Activated effector memory CD4-positive, alpha-beta T cell treated with anti-CD3 and anti-CD28 coated beads, Interleukin-2, amount 50 U/mL, for 16 hours (primary cell): ENCODE measurements around the gene NEIL1.
"Not testable (repeated sequence)": the region's sequence is repeated elsewhere in the genome, so short reads cannot be mapped to it uniquely, and the experiment has no call there.

ENCODE experiments used
- DNase-seq: peaks from one replicate; pipeline ENCODE4 v3.0.0-alpha.2; 2020

The NEIL1 gene

DNA sequence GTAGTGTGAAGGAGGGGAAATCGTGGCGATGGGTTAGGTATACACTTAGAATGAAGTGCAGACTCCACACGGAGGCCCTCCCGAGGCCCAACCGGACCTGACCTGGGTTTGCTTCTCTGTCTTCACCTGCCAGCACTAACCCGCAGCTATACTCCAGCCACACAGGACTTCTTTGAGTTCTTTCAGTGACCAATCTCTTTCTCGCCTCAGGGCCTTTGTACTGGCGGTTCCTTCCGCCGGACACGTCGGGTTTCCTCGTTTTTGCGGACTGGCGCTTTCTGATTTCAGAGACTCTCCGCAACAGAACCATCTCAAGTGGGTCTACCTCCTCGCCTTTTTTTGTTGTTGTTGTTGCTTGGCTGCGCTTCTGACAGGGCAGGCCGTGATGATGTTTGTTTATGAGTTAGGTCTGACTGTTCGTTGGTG lies at the start of gene NEIL1:
TSS of gene NEIL1 (plus strand) at position 244 of the 426 bp plus-strand sequence. CDS start 1,867 bp downstream, outside the sequence.
- DNase-seq = no peak

- DNase-seq = not testable (repeated sequence)
Measured at GRCh38 chr15:75298541-75299310, 48.1 kb upstream of the NEIL1 start.

DNA sequence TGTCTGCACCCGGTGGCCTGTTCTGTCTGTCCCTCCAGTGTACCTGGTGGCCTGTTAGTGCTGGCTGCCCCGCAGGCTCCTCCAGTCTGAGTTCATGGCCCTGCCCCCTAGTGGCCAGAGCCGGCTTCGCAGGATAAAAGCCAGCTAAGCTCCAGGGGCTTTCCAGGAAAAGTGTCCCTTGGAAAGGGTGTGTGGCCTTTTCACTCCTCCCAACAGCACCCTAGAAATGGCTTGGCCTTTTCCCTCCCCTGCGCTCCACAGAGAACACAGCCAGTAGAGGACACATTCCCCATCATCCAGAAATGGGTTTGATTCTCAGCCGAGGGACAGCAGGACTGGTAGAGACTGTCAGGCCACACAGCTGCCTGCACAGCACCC lies 47.5 kb upstream of the NEIL1 start:
- DNase-seq = peak; percentile 90

DNA sequence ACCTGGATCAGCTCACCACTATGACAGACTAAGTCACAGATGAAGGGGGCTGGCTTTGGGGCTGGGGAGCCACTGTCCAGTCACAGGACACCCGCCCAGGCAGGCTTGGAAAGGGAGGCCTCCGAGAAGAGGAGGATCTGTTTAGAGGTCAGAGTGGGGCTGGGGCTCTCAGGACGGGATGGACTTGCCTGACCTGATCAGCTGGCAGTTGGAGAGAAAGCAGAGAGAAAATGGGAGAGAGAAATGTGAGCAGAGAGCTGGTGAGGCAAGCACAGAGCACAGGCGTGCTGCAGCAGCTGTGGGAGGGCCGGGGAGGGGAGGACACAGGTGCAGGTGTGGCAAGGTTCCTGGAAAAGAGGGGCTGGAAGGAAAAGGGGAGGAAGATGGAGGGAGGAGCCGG lies 46.8 kb upstream of the NEIL1 start:
- DNase-seq = not testable (repeated sequence)

GRCh38 chr15:75302318-75302717 lies 44.5 kb upstream of the NEIL1 start:
- peak; percentile 50 for DNase-seq

- DNase-seq = peak; percentile 21
Measured at GRCh38 chr15:75302753-75303152, 44.1 kb upstream of the NEIL1 start.

- no peak for DNase-seq
Measured at GRCh38 chr15:75306188-75306587, 40.7 kb upstream of the NEIL1 start.

DNA sequence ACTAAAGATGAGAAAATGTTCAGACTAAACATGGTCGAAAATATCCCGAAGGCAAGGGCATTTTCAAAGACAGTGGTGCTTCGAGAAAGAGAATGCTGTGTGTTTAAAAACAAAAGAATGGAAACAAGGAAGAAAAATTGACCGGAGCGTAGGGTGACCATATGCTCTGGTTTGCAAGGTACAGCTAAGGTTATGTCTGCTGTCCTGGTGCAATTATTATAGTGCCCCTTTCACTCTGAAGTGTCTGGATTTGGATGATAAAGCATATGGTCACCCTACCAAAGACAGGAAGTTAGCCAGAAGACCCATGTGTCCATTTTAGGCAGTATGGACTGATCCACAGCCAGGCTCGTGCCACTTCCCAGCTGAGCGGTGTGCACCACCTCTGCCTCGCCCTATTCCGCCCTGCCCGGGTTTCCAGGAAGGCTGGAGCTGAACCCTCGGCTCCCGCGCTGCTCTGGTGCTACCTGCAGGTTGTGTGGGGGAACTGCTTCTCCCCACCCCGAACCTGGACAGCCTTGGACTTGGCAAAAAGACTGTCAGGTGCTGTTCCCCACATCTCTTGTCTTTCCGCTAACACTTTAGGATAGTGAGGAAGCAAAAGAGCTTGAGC lies 39.0 kb upstream of the NEIL1 start:
- DNase-seq = peak; percentile 58

DNA sequence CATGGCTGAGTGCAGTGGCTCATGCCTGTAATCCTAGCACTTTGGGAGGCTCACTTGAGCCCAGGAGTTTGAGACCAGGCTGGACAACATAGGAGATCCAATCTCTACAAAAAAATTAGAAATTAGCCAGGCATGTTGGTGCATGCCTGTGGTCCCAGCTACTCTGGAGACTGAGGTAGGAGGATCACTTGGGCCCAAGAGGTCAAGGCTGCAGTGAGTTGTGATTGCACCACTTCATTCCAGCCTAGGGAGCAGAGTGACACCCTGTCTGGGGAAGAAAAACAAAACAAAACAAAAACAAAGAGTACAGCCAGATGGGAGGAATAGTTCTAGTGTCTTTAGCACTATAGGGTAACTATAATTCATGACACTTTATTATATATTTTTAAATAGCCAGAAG lies 37.1 kb upstream of the NEIL1 start:
- DNase-seq = peak; percentile 3

DNA sequence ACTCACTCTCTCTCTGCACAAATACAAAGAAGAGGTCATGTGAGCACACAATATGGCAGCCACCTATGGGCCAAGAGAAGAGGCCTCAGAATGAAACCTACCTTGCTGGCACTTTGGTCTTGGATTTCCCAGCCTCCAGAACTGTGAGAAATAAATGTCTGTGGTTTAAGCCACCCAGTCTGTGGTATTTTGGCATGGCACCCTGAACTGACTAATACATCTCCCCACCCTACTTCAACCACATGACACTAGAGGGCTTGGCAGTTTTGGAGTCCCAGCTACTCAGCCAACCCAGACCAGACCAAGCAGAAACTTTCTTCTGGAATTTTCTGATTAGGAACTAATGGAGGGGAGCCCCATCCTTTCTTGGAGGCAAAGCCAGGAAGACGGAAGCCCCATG lies 34.3 kb upstream of the NEIL1 start:
- peak; percentile 38 for DNase-seq

- DNase-seq = peak; percentile 37
Measured at GRCh38 chr15:75313116-75313845, 33.6 kb upstream of the NEIL1 start.

GRCh38 chr15:75314552-75315290 lies 32.1 kb upstream of the NEIL1 start:
- peak; percentile 48 for DNase-seq

- DNase-seq = peak; percentile 13
Measured at GRCh38 chr15:75319231-75319897, 27.5 kb upstream of the NEIL1 start.

DNA sequence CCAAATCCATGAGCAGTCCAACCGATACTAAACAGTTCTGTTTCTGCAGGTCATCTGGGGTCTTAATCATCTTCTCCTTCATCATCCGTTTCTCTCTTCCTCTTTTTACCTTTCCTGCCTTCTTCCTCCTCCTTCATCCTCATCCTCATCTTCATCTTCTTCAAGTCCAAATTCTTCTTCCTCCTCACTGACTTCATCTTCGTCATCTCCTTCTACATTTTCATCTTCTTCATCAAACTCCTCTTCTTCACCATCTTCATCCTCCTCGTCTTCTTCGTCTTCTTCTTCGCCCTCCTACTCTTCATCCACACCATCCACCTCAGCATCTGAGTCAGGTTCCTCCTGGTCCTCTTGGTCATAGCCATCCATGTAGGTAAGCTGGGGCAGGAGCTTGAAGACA lies 25.1 kb upstream of the NEIL1 start:
- DNase-seq = peak; percentile 9

- DNase-seq = peak; percentile 2
Measured at GRCh38 chr15:75325922-75326321, 20.9 kb upstream of the NEIL1 start.

DNA sequence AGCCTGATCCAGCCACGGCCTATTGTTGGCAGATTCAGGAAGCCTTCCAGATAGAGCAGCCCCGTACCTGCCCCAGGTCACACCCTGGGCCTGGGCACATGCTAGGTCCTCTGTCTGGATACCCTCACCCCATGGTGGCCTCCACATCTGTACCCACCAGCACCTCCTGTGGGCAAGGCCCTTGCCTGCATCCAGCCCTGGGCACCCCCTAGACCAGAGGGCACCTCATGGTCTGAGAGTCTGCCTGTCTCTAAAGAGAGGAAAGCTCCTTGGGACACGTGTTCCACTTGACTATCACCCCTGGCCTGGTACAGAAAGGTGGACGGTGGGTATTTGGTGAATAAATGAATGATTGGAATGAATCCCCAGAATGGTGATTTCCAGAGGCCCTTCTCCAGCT lies 19.8 kb upstream of the NEIL1 start:
- DNase-seq = peak; percentile 48

DNA sequence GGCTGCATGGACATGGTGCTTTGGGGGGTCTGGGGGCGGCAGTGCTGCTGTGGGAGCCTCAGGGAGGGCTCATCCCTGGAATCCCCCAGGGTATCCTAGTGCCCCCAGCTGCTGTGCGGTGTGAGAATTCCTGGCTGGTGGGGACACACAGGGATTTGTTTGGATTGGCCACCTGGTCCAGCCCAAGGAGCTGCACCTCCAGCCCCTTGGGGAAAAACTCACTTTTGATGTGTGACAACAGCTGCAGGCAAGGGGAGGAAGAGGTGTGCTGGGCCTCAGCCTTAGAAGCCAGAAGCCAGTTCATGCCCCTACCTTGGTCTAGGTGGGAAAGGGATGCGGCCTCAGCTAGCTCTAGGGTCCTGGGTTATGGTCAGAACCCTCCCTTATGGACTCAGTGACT lies 19.3 kb upstream of the NEIL1 start:
- peak; percentile 38 for DNase-seq

DNA sequence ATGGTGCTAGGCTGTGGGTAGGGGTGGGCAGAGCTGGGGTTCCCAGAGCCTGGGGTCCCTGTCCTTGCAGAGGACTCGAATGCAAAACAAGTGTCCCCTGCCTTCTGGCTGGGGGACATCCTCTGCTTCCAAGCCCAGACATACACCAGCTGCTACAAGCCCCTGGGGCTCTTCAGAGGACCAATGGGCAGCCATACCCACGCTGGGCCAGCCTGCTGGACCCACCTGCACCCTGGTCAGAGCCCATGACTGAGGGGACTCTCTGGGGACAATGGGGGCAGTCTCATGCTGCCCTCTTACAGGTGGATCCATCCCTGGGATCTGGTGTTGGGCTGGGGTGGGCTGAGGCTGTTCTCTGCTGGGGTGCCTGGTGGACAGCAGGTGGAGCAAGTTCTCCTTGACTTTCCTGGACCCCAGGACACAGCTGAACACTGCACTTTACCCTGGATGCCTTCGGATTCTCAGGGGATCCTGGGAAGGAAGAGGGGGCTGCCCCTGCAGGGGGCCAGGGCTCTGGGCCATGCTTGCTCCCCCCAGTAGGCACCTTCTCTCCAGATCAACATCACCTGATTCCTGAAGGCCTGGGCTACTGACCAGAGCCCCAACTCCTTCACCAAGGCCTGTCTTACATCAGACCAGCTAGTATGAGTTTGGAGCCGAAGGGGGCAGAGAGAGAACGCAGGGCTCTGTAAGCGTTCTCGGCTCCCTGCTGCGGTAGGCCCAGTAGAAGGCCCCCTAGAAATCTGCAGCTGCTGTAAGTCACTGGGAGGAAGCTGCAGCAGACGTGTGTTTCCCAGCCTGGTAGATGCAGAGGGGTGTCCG lies 18.1 kb upstream of the NEIL1 start:
- peak; percentile 55 for DNase-seq

DNA sequence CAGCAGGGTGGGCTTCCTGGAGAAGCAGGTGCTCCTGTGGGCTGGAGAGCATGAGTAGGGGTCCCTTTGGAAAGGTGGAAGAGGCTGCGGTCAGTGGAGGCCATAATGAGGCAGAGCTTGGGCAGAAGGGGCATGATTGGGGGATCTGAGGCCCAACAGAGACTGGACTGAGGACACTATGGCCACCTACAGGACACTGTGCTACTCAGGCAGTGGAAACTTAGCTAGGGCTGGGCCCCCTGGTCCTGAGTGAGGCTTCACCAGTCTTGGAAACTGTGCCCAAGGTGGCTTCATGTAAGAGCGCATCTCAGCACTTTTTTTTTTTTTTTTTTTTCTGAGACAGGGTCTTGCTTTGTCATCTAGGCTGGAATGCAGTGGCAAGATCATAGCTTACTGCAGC lies 17.3 kb upstream of the NEIL1 start:
- no peak for DNase-seq

- not testable (repeated sequence) for DNase-seq
Measured at GRCh38 chr15:75332093-75332492, 14.7 kb upstream of the NEIL1 start.

DNA sequence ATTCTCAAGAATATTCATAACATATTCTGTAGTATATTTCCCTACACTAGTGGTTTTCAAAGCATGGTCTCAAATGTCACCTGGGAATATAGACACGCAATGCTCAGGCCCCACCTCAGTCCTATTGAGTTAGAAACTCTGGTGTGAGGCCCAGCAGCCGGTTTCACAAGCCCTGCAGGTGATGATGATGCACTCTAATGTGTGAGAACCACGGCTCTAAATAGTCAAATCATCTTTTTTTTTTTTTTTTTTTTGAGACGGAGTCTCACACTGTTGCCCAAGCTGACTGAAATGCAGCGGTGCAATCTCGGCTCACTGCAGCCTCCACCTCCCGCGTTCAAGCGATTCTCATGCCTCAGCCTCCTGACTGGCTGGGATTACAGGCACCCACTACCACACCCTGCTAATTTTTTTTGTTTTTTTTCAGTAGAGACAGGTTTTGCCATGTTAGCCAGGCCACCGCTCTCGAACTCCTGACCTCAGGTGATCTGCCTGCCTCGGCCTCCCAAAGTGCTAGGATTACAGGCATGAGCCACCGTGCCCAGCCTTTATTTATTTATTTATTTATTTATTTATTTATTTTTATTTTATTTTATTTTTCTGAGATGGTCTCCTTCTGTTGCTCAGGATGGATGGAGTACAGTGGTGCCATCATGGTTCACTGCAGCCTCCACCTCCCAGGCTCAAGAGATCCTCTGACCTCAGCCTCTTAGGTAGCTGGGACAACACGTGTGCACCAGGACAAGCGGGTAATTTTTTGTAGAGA lies 13.0 kb upstream of the NEIL1 start:
- not testable (repeated sequence) for DNase-seq
